Stomach (tissue), 9 donors: ENCODE measurements around the gene STX5. TPM values are rescaled to one million over a fixed set of nuclear protein-coding genes. Genes with fewer than 3 reads are reported as not detected.
"Not testable (repeated sequence)": the region's sequence is repeated elsewhere in the genome, so short reads cannot be mapped to it uniquely, and the experiment has no call there.

Experiments used
- DNase-seq, 2 donors: peaks; one replicate each; pipeline versions ENCODE4 v3.0.0 to v3.0.0-alpha.2; 2013 to 2019
- H3K27ac ChIP-seq, 5 donors: fragments of 200-600 bp in 4 of 5; sonication (generic) in 4 of 5; one replicate each; pipeline ENCODE4 v1.5.1; 2013 to 2019; ENCODE audit warnings: mild to moderate bottlenecking in 1 of 5, moderate library complexity in 1 of 5
- H3K27me3 ChIP-seq, 3 donors: fragments of 200-600 bp; sonication (generic); one replicate each; pipeline ENCODE4 v1.5.1; 2017 to 2019; ENCODE audit warnings: mixed run types in 1 of 3
- H3K36me3 ChIP-seq, 4 donors: fragments of 200-600 bp; sonication (generic); 1 replicate in 3 of 4; 2 replicates in 1 of 4; pipeline ENCODE4 v1.5.1; 2016 to 2019
- H3K4me1 ChIP-seq, 4 donors: fragments of 200-600 bp; sonication (generic); one replicate each; pipeline ENCODE4 v1.5.1; 2016 to 2019
- H3K4me3 ChIP-seq, 4 donors: fragments of 200-600 bp; sonication (generic) in 3 of 4; one replicate each; pipeline ENCODE4 v1.5.1; 2016 to 2019; ENCODE audit warnings: mild to moderate bottlenecking in 1 of 4
- H3K9me3 ChIP-seq, 4 donors: fragments of 200-600 bp; sonication (generic); one replicate each; pipeline ENCODE4 v1.5.1; 2016 to 2019
- EP300 ChIP-seq: sonication (generic); formaldehyde crosslinking; IDR thresholded peaks from one replicate; pipeline ENCODE4 v1.6.1; 2017; ENCODE audit warnings: antibody characterized with exemption
- POLR2A ChIP-seq, 4 donors: fragments of 450-650 bp; IDR thresholded peaks; one replicate each; pipeline ENCODE4 v1.6.1; 2016; ENCODE audit warnings: antibody characterized with exemption in 4 of 4, control low read depth in 2 of 4, mild to moderate bottlenecking in 1 of 4, moderate library complexity in 1 of 4
- POLR2AphosphoS5 ChIP-seq, 3 donors: sonication (generic); formaldehyde crosslinking; IDR thresholded peaks; one replicate each; pipeline ENCODE4 v1.6.1; 2016; ENCODE audit warnings: antibody characterized with exemption in 3 of 3
- whole genome bisulfite sequencing, 5 donors: extraction: QIAGEN DNeasy Blood & Tissue Kit in 3 of 5; methylation state at CpG; one replicate each; pipeline versions ENCODE4 v1.1.5 to v1.1.7; 2013 to 2018; 5-methylcytosine and 5-hydroxymethylcytosine counted together
- intact Hi-C: fragments of 100-400 bp; cut with DNase I; formaldehyde crosslinking; loops from one replicate; pipeline ENCODE4 v1.15.1; 2023; ENCODE audit warnings: low total_unique reads
- polyA plus RNA-seq, 3 donors: library from polyadenylated mRNA; stranded (reverse); fragments of 200-250 nt; gene quantifications; one replicate each; pipeline ENCODE4 v1.2.3, GENCODE V29; 2013
- total RNA-seq, 5 donors: library from RNA; depleted of rRNA; stranded (reverse); fragments of >200 nt; gene quantifications; one replicate each; pipeline versions ENCODE4 v1.1.0 to v1.2.3, GENCODE V29; 2014 to 2016
- TF ChIP-seq, protein P1 (sequence below), 7 experiments: fragments of 450-650 bp in 4 of 7; fragments of 200-600 bp in 3 of 7; sonication (generic) in 3 of 7; IDR thresholded peaks; one replicate each; pipeline ENCODE4 v1.5.1; 2016 to 2019; ENCODE audit warnings: antibody characterized with exemption in 7 of 7, control low read depth in 2 of 7, mild to moderate bottlenecking in 1 of 7
- donor health status: healthy with polysubstance abuse.
- donor health status: Bipolar disorder and iron deficiency.
- donor health status: healthy.

The STX5 gene
- total and polyA plus RNA-seq, 8 donors, result 8.2 to 48.1 (median 26.7) TPM

GRCh38 chr11:62865635-62866034 lies 33.8 kb upstream of the STX5 start:
- H3K9me3 ChIP-seq, result no peaks in the 10 kb centered on the region
- peaks cover 0 to 9% (median 4%) of the 10 kb centered on the region in 4 donors for H3K4me1 ChIP-seq
- TF ChIP-seq POLR2AphosphoS5 (IDR thresholded peaks at IDR 0.05), result no peak
- TF ChIP-seq POLR2A (IDR thresholded peaks at IDR 0.05), result no peak
- TF ChIP-seq EP300, result no peak
- TF ChIP-seq, protein P1, sequence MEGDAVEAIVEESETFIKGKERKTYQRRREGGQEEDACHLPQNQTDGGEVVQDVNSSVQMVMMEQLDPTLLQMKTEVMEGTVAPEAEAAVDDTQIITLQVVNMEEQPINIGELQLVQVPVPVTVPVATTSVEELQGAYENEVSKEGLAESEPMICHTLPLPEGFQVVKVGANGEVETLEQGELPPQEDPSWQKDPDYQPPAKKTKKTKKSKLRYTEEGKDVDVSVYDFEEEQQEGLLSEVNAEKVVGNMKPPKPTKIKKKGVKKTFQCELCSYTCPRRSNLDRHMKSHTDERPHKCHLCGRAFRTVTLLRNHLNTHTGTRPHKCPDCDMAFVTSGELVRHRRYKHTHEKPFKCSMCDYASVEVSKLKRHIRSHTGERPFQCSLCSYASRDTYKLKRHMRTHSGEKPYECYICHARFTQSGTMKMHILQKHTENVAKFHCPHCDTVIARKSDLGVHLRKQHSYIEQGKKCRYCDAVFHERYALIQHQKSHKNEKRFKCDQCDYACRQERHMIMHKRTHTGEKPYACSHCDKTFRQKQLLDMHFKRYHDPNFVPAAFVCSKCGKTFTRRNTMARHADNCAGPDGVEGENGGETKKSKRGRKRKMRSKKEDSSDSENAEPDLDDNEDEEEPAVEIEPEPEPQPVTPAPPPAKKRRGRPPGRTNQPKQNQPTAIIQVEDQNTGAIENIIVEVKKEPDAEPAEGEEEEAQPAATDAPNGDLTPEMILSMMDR (IDR thresholded peaks at IDR 0.05), result no peak
- WGBS, 5 donors, result 79 to 91% (median 87%) methylated on average over 6 of the region's 6 CpGs
- no peaks in the 10 kb centered on the region for H3K36me3 ChIP-seq
- H3K27ac ChIP-seq, result no peak overlapping the region
- no peak overlapping the region for H3K4me3 ChIP-seq
- intact Hi-C loops, result no loop called here
- DNase-seq, result no peak
- H3K27me3 ChIP-seq, result no peaks in the 10 kb centered on the region

GRCh38 chr11:62863687-62864335 lies 32.0 kb upstream of the STX5 start:
- no peak for DNase-seq
- H3K27me3 ChIP-seq, result no peaks in the 10 kb centered on the region
- TF ChIP-seq EP300 (no peak), POLR2AphosphoS5 (IDR thresholded peaks at IDR 0.05) (no peak), POLR2A (IDR thresholded peaks at IDR 0.05) (no peak)
- TF ChIP-seq, protein P1 (IDR thresholded peaks at IDR 0.05), result no peak
- H3K4me1 ChIP-seq, result peaks cover 0 to 11% (median 4%) of the 10 kb centered on the region in 4 donors
- H3K27ac ChIP-seq, result no peak overlapping the region
- H3K4me3 ChIP-seq, result no peak overlapping the region
- WGBS, 5 donors, result 70 to 79% (median 76%) methylated on average over 4 of the region's 4 CpGs
- no peaks in the 10 kb centered on the region for H3K36me3 ChIP-seq
- intact Hi-C loops, result no loop called here
- H3K9me3 ChIP-seq, result no peaks in the 10 kb centered on the region

DNA sequence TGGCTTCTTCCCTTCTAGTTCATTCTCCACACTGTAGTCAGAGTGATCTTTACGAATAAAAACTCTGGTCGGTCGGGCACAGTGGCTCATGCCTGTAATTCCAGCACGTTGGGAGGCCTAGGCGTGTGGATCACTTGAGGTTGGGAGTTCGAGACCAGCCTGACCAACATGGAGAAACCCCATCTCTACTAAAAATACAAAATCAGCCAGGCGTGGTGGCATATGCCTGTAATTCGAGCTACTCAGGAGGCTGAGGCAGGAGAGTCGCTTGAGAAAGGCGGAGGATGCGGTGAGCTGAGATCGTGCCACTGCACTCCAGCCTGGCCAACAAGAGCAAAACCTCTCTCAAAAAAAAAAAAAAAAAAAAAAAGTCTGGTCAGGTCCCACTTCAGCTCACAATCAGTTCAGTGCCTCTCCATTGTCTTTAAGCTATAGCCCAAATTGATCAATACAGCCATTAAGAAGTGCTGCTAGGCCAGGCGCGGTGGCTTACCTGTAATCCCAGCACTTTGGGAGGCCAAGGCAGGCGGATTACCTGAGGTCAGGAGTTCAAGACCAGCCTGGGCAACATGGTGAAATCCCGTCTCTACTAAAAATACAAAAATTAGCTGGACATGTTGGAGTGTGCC lies 29.8 kb upstream of the STX5 start:
- H3K9me3 ChIP-seq, intact Hi-C loops, H3K36me3 ChIP-seq, H3K27me3 ChIP-seq, DNase-seq, H3K4me3 ChIP-seq, H3K27ac ChIP-seq: not testable (repeated sequence)
- peaks cover 6 to 27% (median 15%) of the 10 kb centered on the region in 4 donors for H3K4me1 ChIP-seq
- 90 to 94% (median 92%) methylated on average over 16 of the region's 16 CpGs for WGBS, 5 donors

DNA sequence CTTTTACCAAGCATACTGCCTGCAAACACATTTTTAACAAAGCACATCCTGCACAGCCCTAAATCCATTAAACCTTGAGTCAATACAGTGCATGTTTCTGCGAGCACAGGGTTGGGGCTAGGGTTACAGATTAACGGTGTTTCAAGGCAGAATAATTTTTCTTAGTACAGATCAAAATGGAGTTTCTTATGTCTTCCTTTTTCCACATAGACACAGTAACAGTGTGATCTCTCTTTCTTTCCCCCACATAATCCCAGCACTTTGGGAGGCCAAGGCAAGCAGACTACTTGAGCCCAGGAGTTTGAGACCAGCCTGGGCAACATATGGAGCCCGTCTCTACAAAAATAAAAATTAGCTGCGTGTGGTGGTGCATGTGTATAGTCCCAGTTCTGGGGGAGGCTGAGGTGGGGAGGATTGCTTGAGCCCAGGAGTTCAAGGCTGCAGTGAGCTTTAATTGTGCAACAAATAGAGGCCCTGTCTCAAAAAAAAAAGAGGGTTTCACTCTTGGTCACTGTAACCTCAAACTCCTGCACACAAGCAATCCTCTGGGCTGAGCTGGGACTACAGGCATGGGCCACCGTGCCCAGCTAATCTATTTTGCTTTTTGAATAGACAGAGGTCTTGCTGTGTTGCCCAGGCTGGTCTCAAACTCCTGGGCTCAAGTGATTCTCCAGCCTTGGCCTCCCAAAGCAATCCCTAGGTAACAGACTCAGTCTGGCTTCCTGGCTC lies 29.1 kb upstream of the STX5 start:
- H3K36me3 ChIP-seq, result no peaks in the 10 kb centered on the region
- no peaks in the 10 kb centered on the region for H3K9me3 ChIP-seq
- intact Hi-C loops, result no loop called here
- H3K4me3 ChIP-seq, result no peak overlapping the region
- no peak for TF ChIP-seq EP300
- no peak for DNase-seq
- peaks cover 8 to 34% (median 22%) of the 10 kb centered on the region in 4 donors for H3K4me1 ChIP-seq
- WGBS, 5 donors, result 52 to 62% (median 58%) methylated on average over 5 of the region's 5 CpGs
- H3K27me3 ChIP-seq, result no peaks in the 10 kb centered on the region
- no peak overlapping the region for H3K27ac ChIP-seq

- not testable (repeated sequence) for H3K27ac ChIP-seq, H3K9me3 ChIP-seq, DNase-seq, H3K36me3 ChIP-seq, H3K4me3 ChIP-seq, H3K27me3 ChIP-seq
- H3K4me1 ChIP-seq, result peaks cover 16 to 43% (median 29%) of the 10 kb centered on the region in 4 donors
- intact Hi-C loops, result loop anchor here (10.0 kb wide), 1 partner anchor 64 kb away; the partner anchor contains the start of gene TMEM223
- WGBS, 5 donors, result 74 to 82% (median 77%) methylated on average over 8 of the region's 8 CpGs
These were observed 27.4 kb upstream of the STX5 start for GRCh38 chr11:62859281-62859703.
